Epithelial cell of proximal tubule (primary cell): ENCODE data around the gene STK11IP. TPM values are rescaled to one million over a fixed set of nuclear protein-coding genes. Genes with fewer than 3 reads are reported as not detected.

Experiments
- DNase-seq: peaks from one replicate; pipeline ENCODE4 v3.0.0-alpha.2; 2011; ENCODE audit warnings: low read depth
- H3K4me3 ChIP-seq: 2 replicates; pipeline ENCODE4 v1.5.1; 2011; ENCODE audit warnings: low read depth, mild to moderate bottlenecking, low read length
- CTCF ChIP-seq: conservative IDR thresholded peaks from 2 replicates; pipeline ENCODE4 v1.5.1; 2012; ENCODE audit warnings: low read depth, mild to moderate bottlenecking, low read length
- total RNA-seq: library from RNA; depleted of rRNA; stranded (reverse); fragments of >200 nt; gene quantifications from 2 replicates; pipeline ENCODE4 v1.2.3, GENCODE V29; 2015

Gene STK11IP
- total RNA-seq, 1 donor from 2014 or later, result 35.7 TPM

GRCh38 chr2:219603771-219604170 lies 6.1 kb downstream of the STK11IP start:
- no peak for TF ChIP-seq CTCF
- DNase-seq, result no peak
- no peak overlapping the region for H3K4me3 ChIP-seq

- no peak for DNase-seq
- no peak overlapping the region for H3K4me3 ChIP-seq
- no peak for TF ChIP-seq CTCF
Observed at GRCh38 chr2:219605607-219605954, 7.9 kb downstream of the STK11IP start.

- no peak overlapping the region for H3K4me3 ChIP-seq
- TF ChIP-seq CTCF, result no peak
- no peak for DNase-seq
Observed at GRCh38 chr2:219607931-219608330, 10.3 kb downstream of the STK11IP start.

- H3K4me3 ChIP-seq, result no peak overlapping the region
- no peak for DNase-seq
- no peak for TF ChIP-seq CTCF
Observed at GRCh38 chr2:219608399-219608964, 10.8 kb downstream of the STK11IP start.

GRCh38 chr2:219609149-219609750 lies 11.6 kb downstream of the STK11IP start:
- H3K4me3 ChIP-seq, result no peak overlapping the region
- no peak for DNase-seq
- no peak for TF ChIP-seq CTCF

- no peak overlapping the region for H3K4me3 ChIP-seq
- TF ChIP-seq CTCF, result no peak
- no peak for DNase-seq
Observed at GRCh38 chr2:219611306-219611705, 13.6 kb downstream of the STK11IP start.
